ENCODE results near the gene NHS.

The NHS gene

GRCh38 chrX:17602245-17602644 lies 227.2 kb downstream of the NHS start:
- Mint-ChIP-seq H3K4me1 (ENCODE audit: low read depth) (no peaks in the 10 kb centered on the region), H3K9me3 (ENCODE audit: low read depth) (no peaks in the 10 kb centered on the region), H3K27me3 (no peaks in the 10 kb centered on the region), H3K4me3 (no peak overlapping the region), H3K36me3 (peaks cover 2% of the 10 kb centered on the region), H3K27ac (no peak overlapping the region)

GRCh38 chrX:17603196-17603595 lies 228.2 kb downstream of the NHS start:
- Mint-ChIP-seq H3K4me1 (ENCODE audit: low read depth) (no peaks in the 10 kb centered on the region), H3K36me3 (peaks cover 2% of the 10 kb centered on the region), H3K4me3 (no peak overlapping the region), H3K27ac (no peak overlapping the region), H3K9me3 (ENCODE audit: low read depth) (no peaks in the 10 kb centered on the region), H3K27me3 (no peaks in the 10 kb centered on the region)

GRCh38 chrX:17605676-17606075 lies 230.7 kb downstream of the NHS start:
- Mint-ChIP-seq H3K27ac (no peak overlapping the region), H3K4me3 (no peak overlapping the region), H3K4me1 (ENCODE audit: low read depth) (peaks cover 3% of the 10 kb centered on the region), H3K36me3 (peaks cover 3% of the 10 kb centered on the region), H3K27me3 (no peaks in the 10 kb centered on the region), H3K9me3 (ENCODE audit: low read depth) (no peaks in the 10 kb centered on the region)

- Mint-ChIP-seq H3K27me3 (no peaks in the 10 kb centered on the region), H3K27ac (no peak overlapping the region), H3K4me3 (no peak overlapping the region), H3K9me3 (ENCODE audit: low read depth) (no peaks in the 10 kb centered on the region), H3K36me3 (peaks cover 3% of the 10 kb centered on the region), H3K4me1 (ENCODE audit: low read depth) (peaks cover 6% of the 10 kb centered on the region)
These were observed 231.2 kb downstream of the NHS start for GRCh38 chrX:17606231-17606630.

GRCh38 chrX:17608888-17609287 lies 233.9 kb downstream of the NHS start:
- H3K4me1 Mint-ChIP-seq (ENCODE audit: low read depth): peaks cover 24% of the 10 kb centered on the region
- H3K27ac Mint-ChIP-seq: no peak overlapping the region
- H3K27me3 Mint-ChIP-seq: no peaks in the 10 kb centered on the region
- peaks cover 3% of the 10 kb centered on the region for H3K36me3 Mint-ChIP-seq
- H3K4me3 Mint-ChIP-seq: no peak overlapping the region
- H3K9me3 Mint-ChIP-seq (ENCODE audit: low read depth): no peaks in the 10 kb centered on the region

- Mint-ChIP-seq H3K9me3 (ENCODE audit: low read depth) (no peaks in the 10 kb centered on the region), H3K27me3 (no peaks in the 10 kb centered on the region), H3K4me3 (no peak overlapping the region), H3K27ac (no peak overlapping the region), H3K4me1 (ENCODE audit: low read depth) (peaks cover 32% of the 10 kb centered on the region), H3K36me3 (peaks cover 3% of the 10 kb centered on the region)
These were observed 235.8 kb downstream of the NHS start for GRCh38 chrX:17610788-17611187.

GRCh38 chrX:17613979-17614588 lies 239.1 kb downstream of the NHS start:
- Mint-ChIP-seq H3K36me3 (peaks cover 3% of the 10 kb centered on the region), H3K4me3 (no peak overlapping the region), H3K27me3 (no peaks in the 10 kb centered on the region), H3K9me3 (ENCODE audit: low read depth) (no peaks in the 10 kb centered on the region), H3K4me1 (ENCODE audit: low read depth) (peaks cover 32% of the 10 kb centered on the region), H3K27ac (no peak overlapping the region)

GRCh38 chrX:17616936-17617335 lies 241.9 kb downstream of the NHS start:
- Mint-ChIP-seq H3K9me3 (ENCODE audit: low read depth) (no peaks in the 10 kb centered on the region), H3K4me1 (ENCODE audit: low read depth) (peaks cover 23% of the 10 kb centered on the region), H3K27me3 (no peaks in the 10 kb centered on the region)

GRCh38 chrX:17617806-17618205 lies 242.8 kb downstream of the NHS start:
- H3K4me3 Mint-ChIP-seq: no peak overlapping the region

More at GRCh38 chrX:17616936-17617335, 241.9 kb downstream of the NHS start:
- H3K36me3 Mint-ChIP-seq: no peaks in the 10 kb centered on the region
- no peak overlapping the region for H3K27ac Mint-ChIP-seq
- H3K4me3 Mint-ChIP-seq: no peak overlapping the region

GRCh38 chrX:17621566-17622270 lies 246.7 kb downstream of the NHS start:
- H3K27ac Mint-ChIP-seq: no peak overlapping the region
- no peaks in the 10 kb centered on the region for H3K4me1 Mint-ChIP-seq (ENCODE audit: low read depth)
- no peaks in the 10 kb centered on the region for H3K36me3 Mint-ChIP-seq
- H3K9me3 Mint-ChIP-seq (ENCODE audit: low read depth): no peaks in the 10 kb centered on the region
- no peak overlapping the region for H3K4me3 Mint-ChIP-seq
- H3K27me3 Mint-ChIP-seq: no peaks in the 10 kb centered on the region

More at GRCh38 chrX:17617806-17618205, 242.8 kb downstream of the NHS start:
- H3K36me3 Mint-ChIP-seq: no peaks in the 10 kb centered on the region
- no peaks in the 10 kb centered on the region for H3K9me3 Mint-ChIP-seq (ENCODE audit: low read depth)
- peaks cover 15% of the 10 kb centered on the region for H3K4me1 Mint-ChIP-seq (ENCODE audit: low read depth)
- no peaks in the 10 kb centered on the region for H3K27me3 Mint-ChIP-seq
- H3K27ac Mint-ChIP-seq: no peak overlapping the region

GRCh38 chrX:17622331-17622730 lies 247.3 kb downstream of the NHS start:
- H3K27me3 Mint-ChIP-seq: no peaks in the 10 kb centered on the region
- H3K36me3 Mint-ChIP-seq: no peaks in the 10 kb centered on the region
- no peak overlapping the region for H3K27ac Mint-ChIP-seq
- H3K9me3 Mint-ChIP-seq (ENCODE audit: low read depth): no peaks in the 10 kb centered on the region
- H3K4me3 Mint-ChIP-seq: no peak overlapping the region
- no peaks in the 10 kb centered on the region for H3K4me1 Mint-ChIP-seq (ENCODE audit: low read depth)

GRCh38 chrX:17623750-17624149 lies 248.8 kb downstream of the NHS start:
- Mint-ChIP-seq H3K9me3 (ENCODE audit: low read depth) (no peaks in the 10 kb centered on the region), H3K4me3 (no peak overlapping the region), H3K4me1 (ENCODE audit: low read depth) (no peaks in the 10 kb centered on the region), H3K27me3 (no peaks in the 10 kb centered on the region), H3K36me3 (no peaks in the 10 kb centered on the region), H3K27ac (no peak overlapping the region)

- H3K36me3 Mint-ChIP-seq: no peaks in the 10 kb centered on the region
- no peaks in the 10 kb centered on the region for H3K4me1 Mint-ChIP-seq (ENCODE audit: low read depth)
- H3K9me3 Mint-ChIP-seq (ENCODE audit: low read depth): no peaks in the 10 kb centered on the region
- no peak overlapping the region for H3K27ac Mint-ChIP-seq
- H3K27me3 Mint-ChIP-seq: no peaks in the 10 kb centered on the region
- H3K4me3 Mint-ChIP-seq: no peak overlapping the region
These were observed 252.0 kb downstream of the NHS start for GRCh38 chrX:17627026-17627425.

GRCh38 chrX:17628976-17629375 lies 254.0 kb downstream of the NHS start:
- H3K27me3 Mint-ChIP-seq: no peaks in the 10 kb centered on the region
- no peak overlapping the region for H3K4me3 Mint-ChIP-seq
- H3K36me3 Mint-ChIP-seq: no peaks in the 10 kb centered on the region
- H3K9me3 Mint-ChIP-seq (ENCODE audit: low read depth): no peaks in the 10 kb centered on the region
- peaks cover 6% of the 10 kb centered on the region for H3K4me1 Mint-ChIP-seq (ENCODE audit: low read depth)
- no peak overlapping the region for H3K27ac Mint-ChIP-seq

- H3K27me3 Mint-ChIP-seq: no peaks in the 10 kb centered on the region
- H3K36me3 Mint-ChIP-seq: no peaks in the 10 kb centered on the region
- no peak overlapping the region for H3K27ac Mint-ChIP-seq
- no peaks in the 10 kb centered on the region for H3K9me3 Mint-ChIP-seq (ENCODE audit: low read depth)
- H3K4me1 Mint-ChIP-seq (ENCODE audit: low read depth): peaks cover 8% of the 10 kb centered on the region
- H3K4me3 Mint-ChIP-seq: no peak overlapping the region
These were observed 254.5 kb downstream of the NHS start for GRCh38 chrX:17629519-17629918.

- Mint-ChIP-seq H3K36me3 (no peaks in the 10 kb centered on the region), H3K4me1 (ENCODE audit: low read depth) (peaks cover 8% of the 10 kb centered on the region), H3K27me3 (no peaks in the 10 kb centered on the region), H3K4me3 (no peak overlapping the region), H3K9me3 (ENCODE audit: low read depth) (no peaks in the 10 kb centered on the region), H3K27ac (no peak overlapping the region)
These were observed 256.6 kb downstream of the NHS start for GRCh38 chrX:17631647-17632046.

All from activated naive CD8-positive, alpha-beta T cell (primary cell).